HG02852 (cell line): Measurements from ENCODE around the gene CLDN4.
"Not testable (repeated sequence)": the region's sequence is repeated elsewhere in the genome, so short reads cannot be mapped to it uniquely, and the experiment has no call there.

ENCODE experiments used
- ATAC-seq: cut with Tn5 transposase; IDR thresholded peaks from one replicate; pipeline ENCODE4 v1.9.1; 2021; ENCODE audit warnings: mild to moderate bottlenecking, moderate library complexity; ENCODE audit not compliant: unreplicated experiment

CLDN4 gene

DNA sequence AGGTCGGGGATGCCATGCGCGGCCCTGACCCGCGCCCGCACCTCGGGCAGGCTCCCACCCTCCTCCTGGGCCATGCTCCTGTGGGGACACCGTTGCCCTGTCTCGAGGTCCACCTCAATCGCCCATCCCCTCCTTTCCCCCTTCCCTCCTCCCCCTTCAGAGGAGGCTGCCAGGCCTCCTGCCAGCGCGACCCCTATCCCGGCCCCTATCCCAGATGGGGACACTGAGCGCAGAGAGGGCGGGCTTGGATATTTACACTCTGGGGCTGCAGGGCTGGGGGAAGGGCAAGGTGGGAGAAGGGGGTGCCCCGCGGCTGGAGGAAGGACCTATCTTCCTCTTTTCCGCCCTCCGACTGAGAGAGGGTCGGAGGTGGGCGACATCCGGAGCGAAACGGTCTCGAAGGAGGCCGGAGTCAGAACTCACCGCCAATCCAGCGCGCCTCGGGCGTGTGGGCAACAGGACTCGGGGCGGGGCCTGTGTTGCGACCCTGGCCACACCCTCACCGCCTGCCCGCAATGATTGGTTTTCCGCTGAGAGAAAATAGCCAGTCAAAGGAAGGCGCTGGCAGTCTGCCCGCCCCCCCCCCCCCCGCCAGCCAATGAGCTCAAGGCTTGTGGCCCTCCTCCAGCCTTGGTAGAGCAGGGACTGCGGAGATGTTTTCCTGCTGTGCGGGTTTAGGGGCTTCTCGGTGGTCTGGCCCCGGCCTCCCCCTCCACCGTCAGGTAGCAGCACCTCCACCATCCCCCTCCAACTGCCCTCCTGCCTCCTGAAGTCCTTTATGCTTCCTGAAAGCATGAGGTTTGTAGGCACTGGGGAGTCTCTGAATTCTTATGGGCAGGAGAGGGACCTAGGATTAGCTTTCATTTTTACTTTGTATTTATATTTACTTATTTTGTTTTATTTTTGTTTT lies 11.5 kb downstream of the CLDN4 start, which contains the start of gene METTL27:
TSS of gene METTL27 (minus strand) at position 450 of the 910 bp plus-strand sequence. CDS start at position 74, 376 bp downstream.
- peak; percentile 98 for ATAC-seq

DNA sequence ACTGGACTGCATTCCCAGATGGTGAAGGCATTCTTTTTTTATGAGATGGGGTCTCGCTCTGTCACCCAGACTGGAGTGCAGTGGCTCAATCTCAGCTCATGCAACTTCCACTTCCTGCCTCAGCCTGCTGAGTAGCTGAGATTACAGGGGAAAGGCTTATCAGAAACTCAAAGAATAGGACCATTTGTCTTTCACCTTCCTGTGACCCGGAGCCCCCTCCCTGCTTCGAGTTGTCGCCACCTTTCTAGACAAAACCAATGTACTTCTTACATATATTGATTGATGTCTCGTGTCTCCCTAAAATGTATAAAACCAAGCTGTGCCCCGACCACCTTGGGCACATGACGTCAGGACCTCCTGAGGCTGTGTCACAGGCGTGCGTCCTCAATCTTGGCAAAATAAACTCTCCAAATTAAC lies 13.3 kb downstream of the CLDN4 start:
- no peak for ATAC-seq

DNA sequence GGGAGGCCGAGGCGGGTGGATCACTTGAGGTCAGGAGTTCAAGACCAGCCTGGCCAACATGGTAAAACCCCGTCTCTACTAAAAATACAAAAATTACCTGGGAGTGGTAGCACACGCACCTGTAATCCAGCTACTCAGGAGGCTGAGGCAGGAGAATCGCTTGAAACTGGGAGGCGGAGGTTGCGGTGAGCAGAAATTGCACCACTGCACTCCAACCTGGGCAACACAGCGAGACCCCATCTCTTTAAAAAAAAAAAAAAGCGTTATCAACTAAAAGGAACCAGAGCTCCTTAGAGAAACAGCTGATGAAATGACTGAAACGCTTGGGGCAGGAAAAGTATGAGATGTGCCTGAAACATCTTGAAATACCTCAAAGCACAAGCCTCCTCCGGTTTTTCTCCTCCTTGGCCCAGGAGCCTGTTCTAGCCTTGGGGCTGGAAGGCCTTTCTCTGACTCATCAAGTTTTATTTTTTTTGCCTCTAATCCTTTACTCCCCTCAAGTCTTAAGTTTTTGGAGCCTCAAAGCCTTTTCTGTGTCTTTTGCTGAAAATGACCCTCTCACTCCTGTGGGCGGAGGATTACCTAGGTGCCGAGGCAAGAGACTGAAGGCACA lies 14.2 kb downstream of the CLDN4 start:
- no peak for ATAC-seq

DNA sequence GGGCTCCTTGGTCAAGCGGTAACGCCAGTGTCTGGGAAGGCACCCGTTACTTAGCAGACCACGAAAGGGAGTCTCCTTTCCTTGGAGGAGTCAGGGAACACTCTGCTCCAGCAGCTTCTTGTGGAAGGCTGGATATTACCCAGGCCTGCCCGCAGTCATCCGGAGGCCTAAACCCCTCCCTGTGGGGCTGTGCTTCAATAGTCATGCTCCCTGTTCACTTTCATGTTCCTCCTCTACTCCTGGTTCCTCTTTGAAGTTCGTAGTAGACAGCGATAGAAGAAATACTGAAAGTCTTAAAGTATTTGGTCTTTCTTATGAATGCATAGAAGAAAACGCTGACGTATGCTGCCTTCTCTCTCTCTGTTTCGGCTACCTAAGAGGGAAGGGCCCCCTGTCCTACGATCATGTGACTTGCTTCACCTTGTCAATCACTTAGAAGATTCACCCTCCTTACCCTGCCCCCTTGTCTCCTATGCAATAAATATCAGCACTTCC lies 15.0 kb downstream of the CLDN4 start:
- ATAC-seq, result not testable (repeated sequence)

DNA sequence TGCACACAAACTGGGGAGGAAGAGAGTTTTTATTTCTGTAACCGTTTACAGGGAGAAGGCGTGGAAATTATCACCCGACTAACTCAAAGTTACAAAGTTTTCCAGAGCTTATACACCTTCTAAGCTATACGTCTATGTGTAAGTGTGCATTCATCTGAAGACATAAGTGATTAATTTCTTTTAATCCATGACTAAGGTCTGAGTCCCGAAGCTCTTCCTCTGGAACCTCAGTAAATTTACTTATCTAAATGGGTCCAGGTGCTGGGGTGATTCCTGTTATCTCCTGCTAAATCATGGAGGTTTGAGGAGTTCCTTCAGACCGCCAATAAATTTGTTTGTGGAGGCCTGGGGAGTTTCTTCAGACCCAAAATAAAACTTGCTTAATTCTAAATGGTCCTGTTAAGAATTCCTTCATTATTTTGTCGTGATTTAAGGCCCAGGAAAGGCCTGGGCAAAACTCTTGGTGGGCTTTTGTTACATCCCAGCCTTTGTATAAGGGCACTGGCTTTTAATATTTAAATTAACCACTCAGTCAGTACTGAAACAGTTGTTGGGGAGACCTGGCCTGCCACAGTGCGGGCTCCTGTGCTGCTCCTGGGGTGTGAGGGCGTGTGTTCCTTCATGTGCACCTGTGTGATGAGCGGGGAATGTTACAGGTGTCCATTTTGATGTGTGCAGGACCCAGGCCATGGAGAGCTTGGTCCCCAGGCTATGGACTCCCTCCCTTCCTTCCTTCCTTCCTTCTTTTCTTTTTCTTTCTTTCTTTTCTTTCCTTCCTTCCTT lies 17.3 kb downstream of the CLDN4 start:
- no peak for ATAC-seq

DNA sequence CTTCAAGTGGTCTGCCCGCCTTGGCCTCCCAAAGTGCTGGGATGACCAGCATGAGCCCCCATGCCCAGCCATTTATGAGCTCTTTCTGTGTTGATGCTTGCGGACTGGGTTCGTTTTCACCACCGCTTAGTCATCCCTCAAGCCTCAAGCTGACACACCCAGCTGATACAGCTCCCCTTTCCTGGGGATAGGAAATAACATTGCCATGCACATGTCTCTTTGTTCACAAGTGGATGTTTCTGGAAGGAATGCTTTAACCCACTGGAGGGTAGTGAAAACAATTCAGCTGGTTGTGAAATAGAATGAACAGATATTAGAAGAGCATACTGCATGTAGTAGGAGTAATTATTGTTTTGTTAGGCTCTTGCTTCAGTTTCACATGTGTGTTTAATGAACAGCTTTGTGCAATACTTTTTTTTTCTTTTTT lies 20.0 kb downstream of the CLDN4 start:
- ATAC-seq, result no peak

DNA sequence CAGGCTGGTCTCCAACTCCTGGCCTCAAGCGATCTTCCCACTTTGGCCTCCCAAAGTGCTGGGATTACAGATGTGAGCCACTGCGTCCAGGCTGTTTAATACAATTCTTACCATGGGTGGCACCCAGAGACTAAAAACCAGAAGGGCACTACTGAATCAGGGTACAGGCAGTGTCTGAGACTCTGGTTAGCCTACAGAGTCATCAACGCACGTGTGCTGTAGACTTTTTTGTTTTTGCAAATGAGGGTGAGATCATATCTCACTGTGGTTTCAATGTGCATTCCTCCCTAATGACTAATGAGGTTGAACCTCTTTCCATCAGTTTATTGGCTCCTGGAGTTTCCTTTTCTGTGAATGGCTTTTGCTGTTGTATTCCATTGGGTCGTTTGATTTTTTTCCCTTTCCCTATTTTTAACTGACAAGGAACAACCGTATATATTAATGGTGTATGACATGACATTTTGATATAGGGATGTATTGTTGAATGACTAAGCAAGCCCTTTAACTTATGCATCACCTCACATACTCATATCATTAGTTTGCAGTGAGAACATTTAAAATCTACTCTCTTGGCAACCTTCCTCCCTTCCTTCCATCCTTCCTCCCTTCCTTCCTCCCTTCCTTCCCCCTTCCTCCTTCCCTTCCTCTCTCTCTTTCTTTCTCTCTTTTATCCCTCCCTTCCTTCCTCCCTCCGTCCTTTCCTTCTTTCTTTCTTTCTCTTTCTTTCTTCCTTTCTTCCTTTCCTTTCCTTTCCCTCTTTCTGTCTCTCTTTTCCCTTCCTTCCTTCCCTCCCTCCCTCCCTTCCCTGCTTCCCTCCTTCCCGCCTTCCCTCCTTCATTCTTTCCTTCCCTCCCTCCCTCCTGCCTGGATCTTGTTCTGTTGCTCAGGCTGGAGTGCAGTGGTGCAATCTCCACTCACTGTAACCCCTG lies 20.9 kb downstream of the CLDN4 start:
- ATAC-seq, result peak; percentile 73

DNA sequence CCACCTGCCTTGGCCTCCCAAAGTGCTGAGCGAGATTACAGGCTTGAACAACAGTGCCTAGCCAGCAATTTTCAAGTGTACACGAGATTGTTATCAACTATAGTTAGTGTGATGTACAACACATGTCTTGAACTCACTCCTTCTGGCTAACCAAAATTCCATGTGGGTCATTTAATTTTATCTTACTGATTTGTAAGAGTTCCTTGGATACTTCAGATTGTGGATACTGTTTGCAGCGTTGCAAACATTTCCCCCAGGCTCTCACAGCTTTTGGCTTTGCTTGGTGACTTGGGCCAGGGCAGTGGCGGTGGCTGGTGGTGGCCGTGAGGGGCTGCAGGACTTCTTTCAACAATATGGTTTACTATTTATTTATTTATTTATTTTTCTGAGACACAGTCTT lies 21.7 kb downstream of the CLDN4 start:
- no peak for ATAC-seq

DNA sequence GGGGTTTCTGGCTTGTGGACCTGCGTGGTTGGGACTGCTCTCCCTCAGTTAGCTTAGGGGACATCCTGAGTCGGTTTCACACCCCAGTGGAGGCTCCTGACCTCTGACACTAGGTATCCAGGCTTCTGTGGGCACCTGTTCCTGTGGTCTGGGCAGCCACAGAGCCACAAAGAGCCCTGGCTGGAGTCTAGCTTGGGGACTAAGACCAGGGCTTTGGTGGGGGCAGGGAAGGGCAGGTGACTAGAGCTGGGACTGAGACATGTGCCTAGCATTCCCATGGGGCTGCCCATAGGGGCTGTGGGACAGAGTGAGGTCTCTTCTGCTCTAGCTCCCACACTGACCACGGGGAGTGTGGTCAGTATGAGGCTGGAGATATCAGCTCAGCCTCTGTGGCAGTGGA lies 26.1 kb downstream of the CLDN4 start:
- no peak for ATAC-seq

DNA sequence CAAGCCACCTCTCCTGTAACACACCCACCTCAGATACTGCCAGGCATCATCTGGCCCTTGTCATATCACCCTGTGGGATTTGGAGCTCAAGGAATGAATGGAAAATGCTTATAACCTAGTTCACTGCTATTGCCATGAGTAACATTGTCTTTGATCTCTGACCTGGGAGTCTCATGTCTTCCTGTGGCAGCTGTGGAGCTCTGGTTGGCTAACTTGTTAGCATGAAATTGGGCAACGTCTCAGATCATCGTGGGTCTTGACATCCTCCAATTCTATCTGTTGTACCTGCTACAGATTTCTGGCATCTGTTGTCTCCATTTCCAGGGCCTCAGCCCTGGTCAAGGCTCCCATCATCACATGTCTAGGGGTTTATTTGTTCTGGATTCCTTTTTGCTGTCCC lies 28.0 kb downstream of the CLDN4 start:
- no peak for ATAC-seq

DNA sequence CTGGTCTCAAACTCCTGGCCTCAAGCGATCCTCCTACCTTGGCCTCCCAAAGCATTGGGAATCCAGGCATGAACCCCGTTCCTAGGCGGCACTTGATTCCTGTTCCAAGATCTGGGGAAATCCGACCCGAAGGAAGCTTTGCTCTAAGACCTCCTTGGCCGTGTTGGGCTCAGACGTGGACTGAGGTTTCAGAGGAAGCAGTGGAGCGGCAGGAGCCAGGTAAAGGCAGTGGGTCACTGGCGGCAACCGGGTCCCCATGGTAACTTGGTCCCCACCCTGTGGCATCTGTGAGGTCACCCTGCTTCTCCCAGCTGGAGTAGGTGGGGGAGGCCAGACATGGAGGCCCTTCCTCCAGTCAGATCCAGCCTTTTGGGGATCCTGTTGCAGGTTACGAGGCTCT lies 30.1 kb downstream of the CLDN4 start, which contains the start of gene TMEM270:
TSS of gene TMEM270 (plus strand) at position 301 of the 400 bp plus-strand sequence. CDS start at position 337, 36 bp downstream.
- no peak for ATAC-seq

DNA sequence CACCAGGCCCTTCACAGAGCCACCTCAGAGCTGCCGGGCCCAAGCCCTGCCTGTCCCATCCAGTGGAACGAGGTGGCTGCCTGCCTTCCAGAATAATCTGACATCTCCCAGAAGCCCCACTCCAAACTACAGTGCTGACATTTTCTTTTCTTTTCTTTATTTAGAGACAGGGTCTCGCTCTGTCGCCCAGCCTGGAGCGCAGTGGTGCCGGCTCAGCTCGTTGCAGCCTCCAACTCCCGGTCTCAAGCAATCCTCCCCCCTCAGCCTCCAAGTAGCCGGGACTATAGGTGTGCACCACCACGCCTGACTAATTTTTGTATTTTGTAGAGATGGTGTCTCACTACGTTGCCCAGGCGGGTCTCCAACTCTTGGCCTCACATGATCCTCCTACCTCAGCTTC lies 30.5 kb downstream of the CLDN4 start:
- ATAC-seq, result no peak

DNA sequence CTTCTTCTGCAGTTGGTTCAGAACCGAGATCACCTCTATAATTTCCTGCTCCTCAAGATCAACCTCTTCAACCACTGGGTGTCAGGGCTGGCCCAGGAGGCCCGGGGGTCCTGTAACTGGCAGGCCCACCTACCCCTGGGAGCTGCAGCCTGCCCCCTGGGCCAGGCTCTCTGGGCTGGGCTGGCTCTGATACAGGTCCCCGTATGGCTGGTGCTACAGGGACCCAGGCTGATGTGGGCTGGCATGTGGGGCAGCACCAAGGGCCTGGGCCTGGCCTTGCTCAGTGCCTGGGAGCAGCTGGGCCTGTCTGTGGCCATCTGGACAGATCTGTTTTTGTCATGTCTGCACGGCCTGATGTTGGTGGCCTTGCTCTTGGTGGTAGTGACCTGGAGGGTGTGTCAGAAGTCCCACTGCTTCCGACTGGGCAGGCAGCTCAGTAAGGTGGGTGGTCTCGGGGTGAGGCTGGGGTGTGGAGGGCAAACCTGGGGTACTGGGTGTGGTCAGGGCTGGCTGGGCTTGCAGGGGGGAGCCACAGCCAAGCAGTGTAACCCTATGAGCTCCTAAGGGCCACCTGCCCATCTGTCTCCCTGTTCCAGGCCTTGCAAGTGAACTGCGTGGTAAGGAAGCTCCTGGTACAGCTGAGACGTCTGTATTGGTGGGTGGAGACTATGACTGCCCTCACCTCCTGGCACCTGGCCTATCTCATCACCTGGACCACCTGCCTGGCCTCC lies 34.4 kb downstream of the CLDN4 start:
- ATAC-seq, result no peak

DNA sequence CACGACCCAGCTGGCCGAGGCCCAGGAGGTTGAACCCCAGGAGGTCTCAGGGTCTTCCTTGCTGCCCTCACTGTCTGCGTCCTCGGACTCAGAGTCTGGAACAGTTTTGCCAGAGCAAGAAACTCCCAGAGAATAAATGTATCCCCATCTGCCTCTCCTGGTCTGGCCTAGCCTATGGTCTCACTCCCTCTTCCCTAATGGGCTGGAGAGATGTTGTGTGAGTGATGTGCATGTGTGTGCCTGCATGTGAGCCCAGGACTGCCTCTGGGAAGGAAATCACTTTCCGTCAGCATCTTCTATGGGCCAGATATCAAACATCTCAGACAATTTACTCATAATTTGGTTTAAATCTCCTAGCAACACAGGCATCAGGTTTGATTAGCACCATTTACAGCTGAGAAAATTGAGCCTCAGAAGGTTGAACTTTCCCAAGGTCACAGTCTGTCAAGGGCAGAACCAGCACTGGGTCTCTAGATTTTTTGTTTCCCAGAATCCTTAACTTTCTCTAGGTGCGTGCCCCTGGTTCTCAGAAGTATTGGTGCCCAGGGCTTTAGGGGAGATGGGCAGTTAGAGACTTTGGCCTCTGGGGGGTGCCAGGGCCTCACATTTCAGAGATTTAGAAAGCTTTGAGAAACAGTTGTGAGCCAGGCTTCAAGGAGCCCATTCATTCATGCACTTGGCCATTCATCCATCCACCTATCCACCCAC lies 35.1 kb downstream of the CLDN4 start:
- no peak for ATAC-seq

DNA sequence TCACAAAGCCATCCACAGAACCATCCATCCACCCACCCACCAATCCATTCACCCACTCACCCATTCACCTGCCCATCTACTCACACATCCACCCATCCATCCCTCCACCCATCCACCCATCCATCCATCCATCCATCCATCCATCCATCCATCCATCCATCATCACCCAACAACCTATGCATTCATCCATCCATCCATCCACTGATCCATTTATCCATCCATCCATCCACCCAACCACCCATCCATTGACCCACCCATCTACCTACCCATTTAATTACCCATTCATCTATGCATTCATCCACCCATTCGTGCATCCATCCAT lies 35.6 kb downstream of the CLDN4 start:
- no peak for ATAC-seq

DNA sequence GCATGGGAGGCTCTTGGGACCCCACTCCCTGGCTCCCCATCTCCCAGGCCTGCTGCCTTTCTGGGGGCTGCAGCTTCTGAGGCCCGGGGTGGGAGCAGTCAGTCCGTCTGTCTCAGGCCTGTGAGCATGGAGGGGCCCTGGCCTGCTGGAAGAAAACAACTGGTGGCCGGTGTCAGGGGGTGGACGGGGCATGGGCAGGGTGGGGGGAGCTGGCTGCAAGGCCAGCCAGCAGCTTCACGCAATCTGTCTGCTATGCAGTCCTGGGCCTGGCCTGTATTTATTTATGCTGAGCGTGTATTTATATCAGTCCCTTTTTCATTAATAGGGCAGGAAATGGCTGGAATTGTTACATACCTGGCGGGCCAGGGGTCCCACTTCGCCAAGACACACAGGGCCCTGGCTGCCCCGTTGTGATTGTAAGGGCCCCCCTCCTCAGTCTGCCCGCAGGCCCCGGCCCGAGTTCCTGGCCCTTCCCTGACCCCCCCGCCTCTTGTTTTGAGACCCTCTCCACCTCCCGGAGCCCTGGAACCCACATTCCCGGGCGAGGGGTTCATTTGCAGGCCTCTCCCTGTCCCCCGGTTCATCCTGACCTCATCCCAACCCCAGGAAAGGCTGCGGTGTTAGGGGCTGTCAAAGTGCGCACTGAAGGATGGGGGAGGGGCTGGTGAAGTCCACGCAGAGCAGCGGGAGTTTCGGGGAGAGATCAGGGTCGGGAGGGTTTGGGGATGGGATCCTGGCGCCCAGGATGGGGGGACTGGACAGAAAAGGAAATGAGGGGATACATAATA lies 38.4 kb downstream of the CLDN4 start:
- ATAC-seq, result no peak

DNA sequence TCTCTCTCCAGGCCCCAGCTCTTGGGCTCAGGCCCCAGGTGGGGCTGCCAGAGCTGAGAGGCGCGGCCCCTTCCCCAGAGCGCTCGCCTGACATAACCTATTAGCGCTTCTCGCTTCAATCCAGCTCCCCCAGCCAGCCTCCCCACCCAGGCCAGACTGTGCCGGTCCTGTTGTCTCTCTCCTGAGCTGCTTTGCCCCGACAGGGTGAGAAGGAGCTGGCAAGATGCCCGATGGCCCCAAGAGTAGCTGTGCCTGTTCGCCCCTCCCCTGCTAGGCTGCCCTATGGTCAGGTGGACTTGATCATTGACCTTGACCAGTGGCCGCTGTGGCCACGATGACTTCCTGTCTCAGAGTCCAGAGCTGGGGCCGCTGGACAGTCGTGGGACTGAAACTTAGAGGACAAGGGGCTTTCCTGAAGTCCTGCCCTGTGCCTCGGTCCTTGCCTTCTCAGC lies 39.3 kb downstream of the CLDN4 start:
- ATAC-seq, result no peak
